AG04450 (cell line): ENCODE measurements around the gene ITGB5. TPM values are rescaled to one million over a fixed set of nuclear protein-coding genes. Genes with fewer than 3 reads are reported as not detected.

Source experiments
- CTCF ChIA-PET: fragments of 300-600, 350-600 bp; formaldehyde crosslinking; extraction: SDS; loops from one replicate; lab custom pipeline; 2022; ENCODE audit warnings: antibody characterized with exemption, inconsistent platforms; lab: Charles Lee
- POLR2A ChIA-PET: fragments of 350-600 bp; formaldehyde crosslinking; extraction: SDS; loops from one replicate; lab custom pipeline; 2021; ENCODE audit warnings: antibody characterized with exemption, inconsistent platforms; lab: Yijun Ruan, JAX
- DNase-seq: peaks from one replicate; pipeline ENCODE4 v3.0.0-alpha.2; 2011; ENCODE audit warnings: low read depth, low spot score
- H3K27ac ChIP-seq: one replicate; pipeline ENCODE4 v1.5.1; 2012; ENCODE audit warnings: low read depth, low read length, control low read depth
- H3K27me3 ChIP-seq: one replicate; pipeline ENCODE4 v1.6.0; 2012; ENCODE audit warnings: low read length; ENCODE audit not compliant: control insufficient read depth, insufficient read depth
- H3K4me3 ChIP-seq: 2 replicates; pipeline ENCODE4 v1.5.1; 2011; ENCODE audit warnings: mild to moderate bottlenecking, low read depth, low read length, control low read depth
- H3K9me3 ChIP-seq: 2 replicates; pipeline ENCODE4 v1.5.1; 2012; ENCODE audit warnings: low read length; ENCODE audit not compliant: control insufficient read depth, insufficient read depth
- CTCF ChIP-seq: IDR thresholded peaks from 2 replicates; pipeline ENCODE4 v1.5.1; 2011; ENCODE audit warnings: low read depth, low read length, control low read depth, inconsistent platforms
- polyA plus RNA-seq: library from polyadenylated mRNA; depleted of rRNA; stranded (reverse); fragments of >200 nt; gene quantifications from 2 replicates; pipeline ENCODE4 v1.2.3, GENCODE V29; 2011

ITGB5 gene
- polyA plus RNA-seq, 1 experiment, result 127 TPM

- H3K27ac ChIP-seq, result no peak overlapping the region
- H3K27me3 ChIP-seq, result no peaks in the 10 kb centered on the region
- H3K4me3 ChIP-seq, result no peak overlapping the region
- no peaks in the 10 kb centered on the region for H3K9me3 ChIP-seq
- ChIA-PET POLR2A (interaction anchor here (0.9 kb wide), 1 partner anchor 10 kb away, joined by 3 read pairs; no protein-coding TSS in a partner anchor), CTCF (interaction anchor here (3.7 kb wide), 1 partner anchor 120 kb away, joined by 23 read pairs; no protein-coding TSS in a partner anchor)
- no peak for TF ChIP-seq CTCF
- no peak for DNase-seq
These were observed 105.4 kb downstream of the ITGB5 start for GRCh38 chr3:124781476-124782376.

- no peak for DNase-seq
- no peak overlapping the region for H3K4me3 ChIP-seq
- no peaks in the 10 kb centered on the region for H3K9me3 ChIP-seq
- no peak for TF ChIP-seq CTCF
- ChIA-PET POLR2A (interaction anchor here (0.7 to 0.9 kb wide), 2 partner anchors 9 to 11 kb away, joined by 3 to 13 read pairs; no protein-coding TSS in a partner anchor), CTCF (interaction anchor here (2.2 to 3.7 kb wide), 2 partner anchors 20 to 121 kb away, joined by 9 to 23 read pairs; no protein-coding TSS in a partner anchor)
- no peaks in the 10 kb centered on the region for H3K27me3 ChIP-seq
- peak overlapping the region; percentile 80 for H3K27ac ChIP-seq
These were observed 106.2 kb downstream of the ITGB5 start for GRCh38 chr3:124780761-124781475.

- H3K27ac ChIP-seq, result peak overlapping the region; percentile 80
- no peak for TF ChIP-seq CTCF
- H3K27me3 ChIP-seq, result no peaks in the 10 kb centered on the region
- no peak for DNase-seq
- H3K4me3 ChIP-seq, result no peak overlapping the region
- ChIA-PET CTCF (interaction anchor here (2.2 to 3.7 kb wide), 2 partner anchors 19 to 122 kb away, joined by 9 to 23 read pairs; no protein-coding TSS in a partner anchor), POLR2A (interaction anchor here (0.6 to 1.3 kb wide), 4 partner anchors 9 to 12 kb away, joined by 3 to 13 read pairs (median 3); no protein-coding TSS in a partner anchor)
- no peaks in the 10 kb centered on the region for H3K9me3 ChIP-seq
These were observed 106.8 kb downstream of the ITGB5 start for GRCh38 chr3:124780356-124780755.

- Histone ChIP-seq H3K27me3 (no peaks in the 10 kb centered on the region), H3K27ac (peak overlapping the region; percentile 80), H3K9me3 (no peaks in the 10 kb centered on the region), H3K4me3 (no peak overlapping the region)
- TF ChIP-seq CTCF, result no peak
- DNase-seq, result no peak
- ChIA-PET POLR2A (interaction anchor here (0.6 to 1.3 kb wide), 2 partner anchors 8 to 12 kb away, joined by 3 read pairs; no protein-coding TSS in a partner anchor), CTCF (interaction anchor here (2.2 to 3.7 kb wide), 2 partner anchors 19 to 122 kb away, joined by 9 to 23 read pairs; no protein-coding TSS in a partner anchor)
These were observed 107.4 kb downstream of the ITGB5 start for GRCh38 chr3:124779751-124780191.
